Fibroblast of pulmonary artery (primary cell): ENCODE results near the gene LEFTY1.

Source experiments
- DNase-seq: peaks from one replicate; pipeline ENCODE4 v3.0.0-alpha.2; 2010; ENCODE audit warnings: low read depth
- H3K4me3 ChIP-seq: replicated peaks from 2 replicates; pipeline ENCODE4 v1.5.1; 2011; ENCODE audit warnings: low read depth, mild to moderate bottlenecking, control low read depth, low read length, moderate library complexity
- TF ChIP-seq, protein P1 (sequence below): IDR thresholded peaks from 2 replicates; pipeline ENCODE4 v1.5.1; 2011; ENCODE audit warnings: mild to moderate bottlenecking, control low read depth, low read length, inconsistent platforms; ENCODE audit errors: missing control alignments

Gene LEFTY1

GRCh38 chr1:225887030-225887314 is 2.0 kb downstream of the LEFTY1 start:
- no peak for DNase-seq
- no peak overlapping the region for H3K4me3 ChIP-seq
- TF ChIP-seq, protein P1, sequence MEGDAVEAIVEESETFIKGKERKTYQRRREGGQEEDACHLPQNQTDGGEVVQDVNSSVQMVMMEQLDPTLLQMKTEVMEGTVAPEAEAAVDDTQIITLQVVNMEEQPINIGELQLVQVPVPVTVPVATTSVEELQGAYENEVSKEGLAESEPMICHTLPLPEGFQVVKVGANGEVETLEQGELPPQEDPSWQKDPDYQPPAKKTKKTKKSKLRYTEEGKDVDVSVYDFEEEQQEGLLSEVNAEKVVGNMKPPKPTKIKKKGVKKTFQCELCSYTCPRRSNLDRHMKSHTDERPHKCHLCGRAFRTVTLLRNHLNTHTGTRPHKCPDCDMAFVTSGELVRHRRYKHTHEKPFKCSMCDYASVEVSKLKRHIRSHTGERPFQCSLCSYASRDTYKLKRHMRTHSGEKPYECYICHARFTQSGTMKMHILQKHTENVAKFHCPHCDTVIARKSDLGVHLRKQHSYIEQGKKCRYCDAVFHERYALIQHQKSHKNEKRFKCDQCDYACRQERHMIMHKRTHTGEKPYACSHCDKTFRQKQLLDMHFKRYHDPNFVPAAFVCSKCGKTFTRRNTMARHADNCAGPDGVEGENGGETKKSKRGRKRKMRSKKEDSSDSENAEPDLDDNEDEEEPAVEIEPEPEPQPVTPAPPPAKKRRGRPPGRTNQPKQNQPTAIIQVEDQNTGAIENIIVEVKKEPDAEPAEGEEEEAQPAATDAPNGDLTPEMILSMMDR: no peak

DNA sequence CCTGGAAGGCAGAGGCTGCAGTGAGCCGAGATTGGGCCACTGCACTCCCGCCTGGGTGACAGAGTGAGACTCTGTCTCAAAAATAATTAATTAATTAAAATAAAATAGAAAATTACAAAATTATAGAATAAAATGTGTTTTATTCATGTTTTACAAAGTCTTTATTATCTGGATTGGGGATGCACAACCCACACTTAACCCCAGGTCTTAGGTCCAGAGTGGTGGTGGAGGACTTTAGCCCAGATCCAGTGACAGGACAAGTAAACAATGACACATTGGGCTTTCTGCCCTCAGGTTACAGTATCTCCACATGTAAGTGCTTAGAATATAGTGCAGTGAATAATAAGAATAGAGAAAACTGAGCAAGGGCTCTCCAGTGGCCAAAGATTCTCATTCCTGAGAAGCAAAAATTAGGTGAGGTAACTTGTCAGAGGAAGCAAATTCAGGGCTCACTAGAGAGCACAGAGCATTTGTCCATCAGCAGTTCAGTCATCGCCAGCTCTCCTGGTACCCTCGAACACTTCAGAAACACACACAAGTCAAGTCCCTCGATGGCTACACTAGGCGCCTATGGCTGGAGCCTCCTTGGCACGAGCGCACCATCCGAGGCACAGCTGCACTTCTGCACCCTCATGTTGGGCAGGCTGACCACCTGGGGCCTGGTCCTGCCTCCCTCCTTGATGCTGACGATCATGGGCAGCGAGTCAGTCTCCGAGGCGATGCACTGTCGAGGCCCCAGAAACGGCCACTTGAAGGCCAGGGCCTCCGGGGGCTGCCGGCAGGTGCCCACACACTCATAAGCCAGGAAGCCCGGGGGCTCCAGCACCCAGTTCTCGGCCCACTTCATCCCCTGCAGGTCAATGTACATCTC is 2.6 kb downstream of the LEFTY1 start:
- no peak overlapping the region for H3K4me3 ChIP-seq
- DNase-seq: no peak
- TF ChIP-seq, protein P1: no peak

DNA sequence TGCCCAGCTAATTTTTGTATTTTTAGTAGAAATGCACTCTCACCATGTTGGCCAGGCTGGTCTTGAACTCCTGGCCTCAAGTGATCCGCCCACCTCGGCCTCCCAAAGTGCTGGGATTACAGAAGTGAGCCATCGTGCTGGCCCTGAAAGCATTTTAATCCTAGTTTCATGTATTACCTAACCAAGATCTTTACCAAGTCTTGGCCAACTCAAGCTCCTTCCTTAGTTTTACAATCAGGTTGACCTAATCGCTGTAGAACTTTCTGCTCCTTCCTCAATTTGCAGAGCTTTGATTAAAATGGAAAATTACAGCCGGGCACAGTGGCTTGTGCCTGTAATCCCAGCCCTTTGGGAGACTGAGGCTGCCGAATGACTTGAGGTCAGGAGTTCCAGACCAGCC is 3.6 kb downstream of the LEFTY1 start:
- TF ChIP-seq, protein P1: no peak
- H3K4me3 ChIP-seq: no peak overlapping the region
- no peak for DNase-seq

DNA sequence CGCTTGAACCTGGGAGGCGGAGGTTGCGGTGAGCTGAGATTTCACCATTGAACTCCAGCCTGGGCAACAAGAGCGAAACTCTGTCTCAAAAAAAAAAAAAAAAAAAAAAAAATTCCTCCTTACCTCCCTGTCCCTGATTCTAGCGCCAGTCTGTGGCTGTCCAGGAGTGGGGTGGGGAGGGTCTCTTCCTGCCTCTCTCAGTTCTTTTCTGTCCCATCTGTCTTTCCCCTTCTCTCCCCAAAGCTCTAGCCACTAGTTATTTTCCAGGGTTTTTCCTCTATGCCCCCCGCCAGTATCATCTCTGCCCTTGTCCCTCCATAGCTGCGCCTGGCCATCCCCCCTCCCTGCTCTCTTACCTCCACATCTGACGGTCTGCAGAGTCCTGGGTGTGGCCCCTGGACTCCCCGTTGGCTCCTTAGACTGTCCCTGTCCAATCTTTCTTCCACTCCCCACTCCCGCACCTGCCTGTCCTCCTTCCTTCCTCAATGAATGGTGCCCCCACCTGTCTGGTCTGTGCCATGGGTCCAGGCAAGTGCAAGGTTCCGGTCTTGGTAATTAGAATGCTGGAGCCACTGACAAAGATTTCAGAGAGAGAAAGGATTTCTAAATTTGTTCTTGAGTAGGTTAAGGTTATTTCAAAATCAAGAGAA is 5.2 kb downstream of the LEFTY1 start:
- no peak for DNase-seq
- TF ChIP-seq, protein P1: no peak
- no peak overlapping the region for H3K4me3 ChIP-seq

DNA sequence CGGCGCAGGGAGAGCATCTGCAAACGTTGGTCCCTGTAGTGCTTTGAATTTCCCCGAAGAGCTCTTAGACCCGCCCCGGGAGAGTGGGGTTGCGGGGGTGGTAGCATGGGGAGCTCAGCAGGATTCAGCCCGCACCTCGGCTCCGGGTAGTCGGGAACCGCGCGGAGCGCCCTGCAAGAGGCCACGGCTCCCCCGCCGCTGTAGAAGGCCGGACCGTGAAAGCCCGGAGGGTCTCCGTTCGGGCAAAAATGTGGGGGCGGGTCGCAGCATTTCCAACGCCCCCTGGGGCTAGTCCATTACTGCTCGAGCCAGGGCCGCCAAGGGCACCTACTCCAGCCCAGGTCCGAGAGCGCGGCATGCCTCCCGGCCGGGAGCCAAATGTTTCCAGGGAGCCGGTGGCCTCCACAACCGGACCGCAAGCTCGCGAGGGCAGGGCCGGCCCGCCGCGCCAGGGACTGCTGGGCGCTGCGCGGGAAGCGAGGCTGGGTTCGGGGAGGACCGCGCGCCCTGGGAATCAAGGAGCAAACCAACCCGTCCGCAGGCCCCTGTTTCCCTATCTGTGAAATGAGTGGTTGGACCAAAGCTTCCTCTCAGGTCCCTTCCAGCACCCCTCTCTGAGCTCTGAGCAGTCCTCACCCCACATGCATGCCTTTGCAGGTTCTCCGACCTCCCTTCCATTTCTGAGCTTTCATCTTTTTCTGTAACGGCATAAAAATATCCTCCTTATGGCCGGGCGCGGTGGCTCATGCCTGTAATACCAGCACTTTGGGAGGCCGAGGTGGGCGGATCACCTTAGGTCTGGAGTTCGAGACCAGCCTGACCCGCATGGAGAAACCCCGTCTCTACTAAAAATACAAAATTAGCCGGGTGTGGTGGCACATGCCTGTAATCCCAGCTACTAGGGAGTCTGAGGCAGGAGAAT is 6.0 kb downstream of the LEFTY1 start:
- DNase-seq: peak; percentile 37
- H3K4me3 ChIP-seq: peak overlapping the region; percentile 97
- TF ChIP-seq, protein P1: no peak

- H3K4me3 ChIP-seq: peak within 1 kb of the TSS; percentile 97
- peak; percentile 88 for DNase-seq
- TF ChIP-seq, protein P1: no peak
Measured at GRCh38 chr1:225881959-225882693, 6.8 kb downstream of the LEFTY1 start, which contains the start of gene TMEM63A. TMEM63A (minus strand) TSS chr1:225882380; CDS start chr1:225877580, 4,800 bp downstream.
